GM12865 (cell line): ENCODE data around the gene SLC9A9.
"Not testable (repeated sequence)": the region's sequence is repeated elsewhere in the genome, so short reads cannot be mapped to it uniquely, and the experiment has no call there.

Experiments used
- DNase-seq: peaks from one replicate; pipeline ENCODE4 v3.0.0; 2010; ENCODE audit warnings: low read depth
- H3K4me3 ChIP-seq: 2 replicates; pipeline ENCODE4 v1.5.1; 2011; ENCODE audit warnings: mild to moderate bottlenecking, low read depth, low read length, control low read depth
- TF ChIP-seq, protein P1 (sequence below): IDR thresholded peaks from 2 replicates; pipeline ENCODE4 v1.5.1; 2011; ENCODE audit warnings: low read length, control low read depth, low read depth, inconsistent platforms; ENCODE audit not compliant: insufficient read depth; ENCODE audit errors: missing control alignments

SLC9A9 gene

DNA sequence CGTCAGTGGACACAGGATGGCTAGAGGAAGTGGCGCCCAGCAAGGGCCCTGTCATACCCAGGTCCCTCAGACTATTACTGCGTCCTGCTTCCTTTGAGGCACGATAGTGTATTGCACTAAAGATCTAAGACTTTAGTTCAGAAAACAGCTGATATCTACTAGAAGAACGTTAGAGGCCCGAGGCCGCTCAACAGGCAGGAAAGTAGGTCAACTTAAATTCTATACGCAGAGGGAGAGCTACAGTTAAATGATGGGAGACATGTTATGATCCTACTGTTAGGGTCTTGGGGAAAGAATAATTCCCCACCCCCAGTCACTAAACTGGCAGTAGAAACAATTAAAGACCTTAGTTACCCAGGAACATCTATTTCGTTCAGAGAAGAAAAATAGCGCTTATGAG, 410.9 kb downstream of the SLC9A9 start:
- no peak for DNase-seq
- H3K4me3 ChIP-seq: no peak overlapping the region
- TF ChIP-seq, protein P1, sequence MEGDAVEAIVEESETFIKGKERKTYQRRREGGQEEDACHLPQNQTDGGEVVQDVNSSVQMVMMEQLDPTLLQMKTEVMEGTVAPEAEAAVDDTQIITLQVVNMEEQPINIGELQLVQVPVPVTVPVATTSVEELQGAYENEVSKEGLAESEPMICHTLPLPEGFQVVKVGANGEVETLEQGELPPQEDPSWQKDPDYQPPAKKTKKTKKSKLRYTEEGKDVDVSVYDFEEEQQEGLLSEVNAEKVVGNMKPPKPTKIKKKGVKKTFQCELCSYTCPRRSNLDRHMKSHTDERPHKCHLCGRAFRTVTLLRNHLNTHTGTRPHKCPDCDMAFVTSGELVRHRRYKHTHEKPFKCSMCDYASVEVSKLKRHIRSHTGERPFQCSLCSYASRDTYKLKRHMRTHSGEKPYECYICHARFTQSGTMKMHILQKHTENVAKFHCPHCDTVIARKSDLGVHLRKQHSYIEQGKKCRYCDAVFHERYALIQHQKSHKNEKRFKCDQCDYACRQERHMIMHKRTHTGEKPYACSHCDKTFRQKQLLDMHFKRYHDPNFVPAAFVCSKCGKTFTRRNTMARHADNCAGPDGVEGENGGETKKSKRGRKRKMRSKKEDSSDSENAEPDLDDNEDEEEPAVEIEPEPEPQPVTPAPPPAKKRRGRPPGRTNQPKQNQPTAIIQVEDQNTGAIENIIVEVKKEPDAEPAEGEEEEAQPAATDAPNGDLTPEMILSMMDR: no peak

DNA sequence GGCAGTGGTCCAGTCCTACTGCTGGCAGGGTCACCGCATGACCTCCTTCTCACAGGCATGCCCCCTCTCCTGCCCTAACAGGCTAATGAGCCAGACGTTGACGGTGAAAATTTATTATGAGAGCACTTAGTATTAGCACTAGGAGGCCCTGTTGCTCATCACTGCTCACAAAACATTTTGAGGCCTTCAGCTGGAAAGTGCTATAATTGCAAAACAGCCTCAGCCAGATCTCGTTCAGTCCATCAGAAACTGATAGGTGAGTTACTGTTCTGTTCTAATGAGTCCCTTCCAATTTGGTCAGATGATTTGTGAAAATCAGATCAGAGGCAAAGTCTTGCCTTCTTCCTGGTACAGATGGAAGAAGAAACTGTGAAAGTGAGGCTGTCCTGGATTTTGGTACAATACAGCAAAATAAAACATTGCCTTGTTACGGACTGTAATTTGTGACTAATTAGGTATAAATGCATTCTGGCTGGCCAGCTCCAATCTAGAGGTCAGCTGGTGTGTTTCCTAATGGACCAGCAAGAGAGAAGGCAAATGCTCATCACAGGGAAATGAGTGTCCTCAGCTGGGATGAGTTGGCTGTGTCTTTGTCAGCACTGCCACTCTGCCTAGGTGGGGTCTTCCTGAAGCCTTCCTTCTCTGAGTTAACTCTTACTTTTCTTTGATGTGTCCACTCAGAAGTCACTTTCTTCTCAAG, 411.9 kb downstream of the SLC9A9 start:
- no peak for DNase-seq
- TF ChIP-seq, protein P1: no peak

DNA sequence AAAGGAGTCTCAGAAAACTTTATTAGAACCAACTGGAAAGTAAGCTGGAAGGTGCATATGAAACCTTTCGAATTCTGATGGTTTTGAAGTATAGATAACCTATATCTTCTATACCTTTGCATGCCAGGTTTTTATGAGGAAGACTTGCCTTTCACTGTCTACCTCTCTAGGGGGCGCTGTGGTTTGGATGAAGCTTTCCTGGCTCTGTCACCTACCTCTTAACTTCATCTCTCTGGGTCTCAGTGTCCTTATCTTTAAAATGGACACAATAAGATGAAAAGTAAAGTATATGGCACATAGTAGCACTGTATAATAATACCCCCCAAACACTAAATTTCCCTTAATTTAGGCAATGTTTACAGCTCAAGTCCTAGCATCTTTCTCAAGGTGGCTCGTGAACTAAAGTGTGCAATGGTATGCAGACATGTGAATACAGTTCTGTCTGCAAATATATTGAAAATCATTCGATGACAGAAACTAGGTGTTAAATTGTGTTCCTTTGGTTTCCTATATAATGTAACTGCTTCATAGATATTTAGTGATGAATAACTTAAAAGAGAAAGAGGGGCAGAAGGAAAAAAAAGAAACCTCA, 414.4 kb downstream of the SLC9A9 start:
- no peak overlapping the region for H3K4me3 ChIP-seq
- TF ChIP-seq, protein P1: peak; percentile 62
- peak; percentile 53 for DNase-seq

More for the DNA sequence above, 411.9 kb downstream of the SLC9A9 start:
- H3K4me3 ChIP-seq: no peak overlapping the region

DNA sequence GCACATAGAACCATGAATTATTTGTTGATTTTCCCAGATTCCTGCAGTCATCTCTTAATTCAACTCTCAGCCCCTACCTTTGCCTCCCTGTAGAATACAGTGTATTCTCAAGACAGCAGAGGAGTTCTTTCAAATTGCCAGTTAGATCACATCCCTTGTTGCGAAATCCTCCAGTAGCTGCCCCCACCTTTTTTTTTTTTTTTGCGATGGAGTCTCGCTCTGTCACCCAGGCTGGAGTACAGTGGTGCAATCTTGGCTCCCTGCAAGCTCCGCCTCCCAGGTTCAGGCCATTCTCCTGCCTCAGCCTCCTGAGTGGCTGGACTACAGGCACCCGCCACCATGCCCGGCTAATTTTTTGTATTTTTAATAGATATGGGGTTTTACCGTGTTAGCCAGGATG, 417.0 kb downstream of the SLC9A9 start:
- not testable (repeated sequence) for H3K4me3 ChIP-seq, DNase-seq

DNA sequence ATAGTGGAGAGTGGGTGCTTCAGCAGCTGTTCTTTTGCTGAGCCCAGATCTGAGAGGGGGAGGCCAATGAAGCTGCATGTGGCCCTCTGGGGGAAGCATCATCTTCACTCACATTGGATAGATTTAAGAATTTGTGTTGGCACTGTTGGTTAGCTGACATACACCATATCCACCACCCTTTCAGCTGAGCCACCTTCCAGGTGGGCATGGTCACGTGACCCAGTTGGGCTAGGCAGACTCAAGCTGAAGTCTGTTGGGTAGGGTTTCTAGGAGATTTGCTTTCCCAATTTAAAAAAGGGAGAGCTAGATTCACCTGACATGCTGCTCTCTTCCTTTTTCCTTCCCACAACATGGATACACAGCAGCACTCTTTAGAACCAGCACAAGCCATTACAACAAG, 417.7 kb downstream of the SLC9A9 start:
- TF ChIP-seq, protein P1: no peak
- no peak for DNase-seq
- no peak overlapping the region for H3K4me3 ChIP-seq

DNA sequence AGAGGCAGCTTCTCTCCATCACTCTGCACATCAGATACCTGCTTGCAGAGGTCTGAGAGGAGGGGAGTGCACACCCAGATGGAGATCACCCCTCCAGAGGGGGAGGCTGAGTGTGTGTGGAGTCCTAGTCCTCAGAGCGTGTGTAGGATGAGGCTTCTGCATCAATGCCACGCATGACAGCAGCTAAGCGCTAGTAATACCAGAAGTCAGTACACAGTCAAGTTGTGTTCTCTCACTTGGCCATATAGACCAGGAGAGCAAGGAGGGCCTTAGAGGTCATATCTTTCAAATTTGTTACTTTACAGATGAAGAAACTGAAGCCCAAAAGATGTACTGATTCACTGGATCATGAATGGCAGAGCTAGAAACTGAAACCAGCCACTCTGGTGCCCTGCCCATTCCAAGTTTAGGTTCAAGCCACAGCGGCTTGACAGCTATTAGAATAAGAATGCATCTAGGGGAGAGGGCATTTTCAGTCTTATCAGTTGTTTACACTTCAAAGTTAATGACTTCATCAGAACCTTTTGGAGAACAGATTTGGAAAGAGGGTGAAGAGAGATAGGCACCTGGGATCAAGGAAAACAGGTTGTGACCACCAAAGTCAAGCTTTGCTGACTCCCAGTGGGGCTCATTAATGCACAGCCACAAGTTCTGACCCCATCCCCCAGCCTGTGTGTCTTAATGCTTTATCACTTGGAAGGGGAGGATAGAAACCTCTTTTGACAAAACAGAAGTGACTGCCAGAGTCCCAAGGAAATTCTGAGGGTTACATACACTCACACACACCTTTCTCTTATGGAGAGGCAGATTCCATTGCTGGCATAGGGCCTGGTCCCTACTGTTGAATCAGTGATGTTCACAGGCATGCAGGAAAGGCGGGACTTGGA, 418.4 kb downstream of the SLC9A9 start:
- TF ChIP-seq, protein P1: no peak
- DNase-seq: peak; percentile 24
- H3K4me3 ChIP-seq: no peak overlapping the region

DNA sequence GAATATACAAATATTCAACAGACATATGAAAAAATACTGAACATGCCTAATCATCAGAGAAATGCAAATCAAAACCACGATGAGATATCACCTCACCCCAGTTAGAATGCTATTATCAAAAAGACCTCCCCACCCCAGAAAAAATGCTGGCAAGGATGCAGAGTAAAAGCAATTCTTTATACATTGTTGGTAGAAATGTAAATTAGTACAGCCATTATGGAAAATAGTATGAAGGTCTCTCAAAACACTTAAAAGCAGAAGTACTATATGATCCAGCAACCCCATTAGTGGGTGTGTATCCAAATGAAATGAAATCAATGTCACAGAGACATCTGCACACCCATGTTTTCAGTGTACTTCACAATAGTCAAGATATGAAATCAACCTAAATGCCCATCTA, 420.0 kb downstream of the SLC9A9 start:
- H3K4me3 ChIP-seq: no peak overlapping the region
- DNase-seq: no peak
- TF ChIP-seq, protein P1: no peak
